ENCODE results near the gene CASP8. TPM values are rescaled to one million over a fixed set of nuclear protein-coding genes. Genes with fewer than 3 reads are reported as not detected.
A peak's percentile ranks its signal among the peaks of the same experiment; 100 is the strongest.

The CASP8 gene
- total and polyA plus RNA-seq, 2 donors (not counting 1 experiment from before 2014, with no cell fraction given), result 76.7 to 120 TPM

- Histone ChIP-seq H2AFZ (ENCODE audit: insufficient read depth, low read depth, low read length, poor library complexity, severe bottlenecking) (no peak overlapping the region), H4K20me1 (ENCODE audit: control insufficient read depth, insufficient read depth, low read length, poor library complexity, severe bottlenecking) (no peaks in the 10 kb centered on the region), H3K4me3 (ENCODE audit: control extremely low read depth in 1 of 5, extremely low read depth in 1 of 5, insufficient read depth in 1 of 5, low read depth in 2 of 5, low read length in 4 of 5) (no peak overlapping the region), H3K9me3 (ENCODE audit: control extremely low read depth in 1 of 3, control insufficient read depth in 2 of 3, insufficient read depth in 1 of 3, low read length in 2 of 3) (no peaks in the 10 kb centered on the region), H3K27me3 (replicated peaks in 1 of 4; ENCODE audit: control extremely low read depth in 1 of 4, control insufficient read depth in 3 of 4, insufficient read depth in 4 of 4, low read length in 3 of 4) (no peaks in the 10 kb centered on the region), H3K36me3 (replicated peaks in 1 of 2; ENCODE audit: control extremely low read depth in 1 of 2, control insufficient read depth in 1 of 2, extremely low read depth in 1 of 2, insufficient read depth in 2 of 2, low read length in 1 of 2) (peaks cover 0 to 3% of the 10 kb centered on the region in 2 experiments), H3K9ac (ENCODE audit: low read length) (no peak overlapping the region), H3K79me2 (ENCODE audit: control insufficient read depth, insufficient read depth, low read length) (peaks cover 72% of the 10 kb centered on the region), H3K27ac (ENCODE audit: low read length in 2 of 2) (peak overlapping the region in 1 of 2 donors; percentile 87), H3K4me1 (ENCODE audit: control insufficient read depth in 2 of 2, insufficient read depth in 2 of 2, low read length in 2 of 2) (peaks cover 45 to 76% of the 10 kb centered on the region in 2 donors), H3K4me2 (replicated peaks; ENCODE audit: low read depth, low read length, poor library complexity, severe bottlenecking) (no peak overlapping the region)
- Mint-ChIP-seq H3K4me1 (peaks cover 77% of the 10 kb centered on the region), H3K9me3 (ENCODE audit: insufficient read depth) (no peaks in the 10 kb centered on the region), H3K4me3 (no peak overlapping the region), H3K27me3 (no peaks in the 10 kb centered on the region), H3K27ac (peak overlapping the region; percentile 77)
- ChIA-PET CTCF (interaction anchor here (0.7 to 10.9 kb wide), 6 partner anchors 12 to 370 kb away, joined by 3 to 123 read pairs (median 8); no protein-coding TSS in a partner anchor), POLR2A (interaction anchor here (0.6 to 0.8 kb wide), 4 partner anchors 8 to 765 kb away, joined by 3 to 6 read pairs (median 4); no protein-coding TSS in a partner anchor)
- ATAC-seq (ENCODE audit: low read depth) (no peak), DNase-seq (no peak)
- intact Hi-C loops (cut with micrococcal nuclease), result no loop called here
- no CpG with 5 or more reads among the region's 5 CpGs for WGBS (ENCODE audit: insufficient coverage)
- TF ChIP-seq, protein P1, sequence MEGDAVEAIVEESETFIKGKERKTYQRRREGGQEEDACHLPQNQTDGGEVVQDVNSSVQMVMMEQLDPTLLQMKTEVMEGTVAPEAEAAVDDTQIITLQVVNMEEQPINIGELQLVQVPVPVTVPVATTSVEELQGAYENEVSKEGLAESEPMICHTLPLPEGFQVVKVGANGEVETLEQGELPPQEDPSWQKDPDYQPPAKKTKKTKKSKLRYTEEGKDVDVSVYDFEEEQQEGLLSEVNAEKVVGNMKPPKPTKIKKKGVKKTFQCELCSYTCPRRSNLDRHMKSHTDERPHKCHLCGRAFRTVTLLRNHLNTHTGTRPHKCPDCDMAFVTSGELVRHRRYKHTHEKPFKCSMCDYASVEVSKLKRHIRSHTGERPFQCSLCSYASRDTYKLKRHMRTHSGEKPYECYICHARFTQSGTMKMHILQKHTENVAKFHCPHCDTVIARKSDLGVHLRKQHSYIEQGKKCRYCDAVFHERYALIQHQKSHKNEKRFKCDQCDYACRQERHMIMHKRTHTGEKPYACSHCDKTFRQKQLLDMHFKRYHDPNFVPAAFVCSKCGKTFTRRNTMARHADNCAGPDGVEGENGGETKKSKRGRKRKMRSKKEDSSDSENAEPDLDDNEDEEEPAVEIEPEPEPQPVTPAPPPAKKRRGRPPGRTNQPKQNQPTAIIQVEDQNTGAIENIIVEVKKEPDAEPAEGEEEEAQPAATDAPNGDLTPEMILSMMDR (IDR thresholded peaks at IDR 0.05), result no peak
- TF ChIP-seq EZH2 (IDR thresholded peaks at IDR 0.05; ENCODE audit: borderline replicate concordance, insufficient read depth, low read depth, low read length, poor library complexity, severe bottlenecking), result no peak
Observed at GRCh38 chr2:201254081-201254730, 6.1 kb upstream of the CASP8 start.

DNA sequence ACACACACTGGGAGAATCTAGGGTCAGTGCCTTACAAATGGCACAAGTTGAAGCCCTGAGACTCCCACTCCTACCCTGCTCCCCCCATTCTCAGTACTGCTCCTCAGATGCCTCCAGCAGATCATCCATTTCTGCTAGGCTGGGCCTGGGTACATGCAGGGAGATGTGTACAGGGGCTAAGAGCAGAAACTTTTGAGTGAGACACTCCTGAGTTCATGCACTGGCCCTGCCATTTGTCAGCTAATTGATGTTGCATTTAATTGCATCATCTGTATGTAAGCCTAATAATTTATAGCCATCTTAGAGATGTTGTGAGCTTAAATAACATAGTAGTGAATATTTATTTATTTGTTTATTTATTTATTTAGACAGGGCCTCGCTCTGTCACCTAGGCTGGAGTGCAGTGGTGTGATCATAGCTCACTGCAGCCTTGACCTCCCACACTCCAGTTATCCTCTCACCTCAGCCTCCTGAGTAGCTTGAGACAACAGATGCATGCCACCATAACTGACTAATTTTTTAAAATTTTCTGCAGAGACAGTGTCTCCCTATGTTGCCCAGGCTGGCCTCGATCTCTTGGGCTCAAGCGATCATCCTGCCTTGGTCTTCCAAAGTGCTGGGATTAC is 4.8 kb upstream of the CASP8 start:
- Mint-ChIP-seq H3K4me3 (no peak overlapping the region), H3K9me3 (ENCODE audit: insufficient read depth) (no peaks in the 10 kb centered on the region), H3K27me3 (no peaks in the 10 kb centered on the region), H3K4me1 (peaks cover 76% of the 10 kb centered on the region), H3K27ac (peak overlapping the region; percentile 99)
- no peak overlapping the region for H3K9ac ChIP-seq (ENCODE audit: low read length)
- TF ChIP-seq, protein P1 (IDR thresholded peaks at IDR 0.05), result no peak
- TF ChIP-seq EZH2 (IDR thresholded peaks at IDR 0.05; ENCODE audit: borderline replicate concordance, insufficient read depth, low read depth, low read length, poor library complexity, severe bottlenecking), result no peak
- H3K4me2 ChIP-seq (replicated peaks; ENCODE audit: low read depth, low read length, poor library complexity, severe bottlenecking), result no peak overlapping the region
- H3K4me1 ChIP-seq (ENCODE audit: control insufficient read depth in 2 of 2, insufficient read depth in 2 of 2, low read length in 2 of 2), result peaks cover 55 to 85% of the 10 kb centered on the region in 2 donors
- DNase-seq, result no peak
- H4K20me1 ChIP-seq (ENCODE audit: control insufficient read depth, insufficient read depth, low read length, poor library complexity, severe bottlenecking), result no peaks in the 10 kb centered on the region
- no peaks in the 10 kb centered on the region for H3K27me3 ChIP-seq (replicated peaks in 1 of 4; ENCODE audit: control extremely low read depth in 1 of 4, control insufficient read depth in 3 of 4, insufficient read depth in 4 of 4, low read length in 3 of 4)
- CTCF ChIA-PET, result interaction anchor here (3.8 to 10.9 kb wide), 2 partner anchors 18 to 22 kb away, joined by 29 to 123 read pairs; no protein-coding TSS in a partner anchor
- H3K79me2 ChIP-seq (ENCODE audit: control insufficient read depth, insufficient read depth, low read length), result peaks cover 70% of the 10 kb centered on the region
- H2AFZ ChIP-seq (ENCODE audit: insufficient read depth, low read depth, low read length, poor library complexity, severe bottlenecking), result no peak overlapping the region
- no peaks in the 10 kb centered on the region for H3K9me3 ChIP-seq (ENCODE audit: control extremely low read depth in 1 of 3, control insufficient read depth in 2 of 3, insufficient read depth in 1 of 3, low read length in 2 of 3)
- intact Hi-C loops (cut with micrococcal nuclease), result loop anchor here (5.0 kb wide), 1 partner anchor 527 kb away; the partner anchor contains the start of gene ALS2
- ATAC-seq (ENCODE audit: low read depth), result no peak
- POLR2A ChIA-PET, result no interaction called here
- H3K27ac ChIP-seq (ENCODE audit: low read length in 2 of 2), result peak overlapping the region; percentile 97 to 98
- no peak overlapping the region for H3K4me3 ChIP-seq (ENCODE audit: control extremely low read depth in 1 of 5, extremely low read depth in 1 of 5, insufficient read depth in 1 of 5, low read depth in 2 of 5, low read length in 4 of 5)
- no peaks in the 10 kb centered on the region for H3K36me3 ChIP-seq (replicated peaks in 1 of 2; ENCODE audit: control extremely low read depth in 1 of 2, control insufficient read depth in 1 of 2, extremely low read depth in 1 of 2, insufficient read depth in 2 of 2, low read length in 1 of 2)
- 100% methylated on average over 1 of the region's 3 CpGs for WGBS (ENCODE audit: insufficient coverage)

Data from B cell (primary cell).